DMS 273 (cell line): ENCODE data around the gene TBC1D19.
"Not testable (repeated sequence)": the region's sequence is repeated elsewhere in the genome, so short reads cannot be mapped to it uniquely, and the experiment has no call there.

Experiments
- DNase-seq: peaks from one replicate; lab custom pipeline; 2025; ENCODE audit not compliant: unreplicated experiment; lab: John Stamatoyannopoulos, UW

TBC1D19 gene, protein sequence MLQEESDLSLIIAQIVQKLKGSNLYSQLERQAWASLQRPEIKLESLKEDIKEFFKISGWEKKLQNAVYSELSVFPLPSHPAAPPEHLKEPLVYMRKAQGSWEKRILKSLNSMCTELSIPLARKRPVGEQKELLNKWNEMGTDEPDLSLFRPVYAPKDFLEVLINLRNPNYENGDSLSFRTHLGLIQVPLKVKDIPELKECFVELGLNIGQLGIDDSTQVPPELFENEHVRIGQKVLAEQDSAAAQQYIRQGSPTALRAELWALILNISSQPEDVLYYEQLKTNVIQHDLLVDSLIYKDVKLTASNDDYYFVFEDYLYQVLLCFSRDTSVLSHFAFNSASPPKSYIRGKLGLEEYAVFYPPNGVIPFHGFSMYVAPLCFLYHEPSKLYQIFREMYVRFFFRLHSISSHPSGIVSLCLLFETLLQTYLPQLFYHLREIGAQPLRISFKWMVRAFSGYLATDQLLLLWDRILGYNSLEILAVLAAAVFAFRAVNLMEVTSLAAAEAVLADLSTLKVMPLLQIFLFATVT

DNA sequence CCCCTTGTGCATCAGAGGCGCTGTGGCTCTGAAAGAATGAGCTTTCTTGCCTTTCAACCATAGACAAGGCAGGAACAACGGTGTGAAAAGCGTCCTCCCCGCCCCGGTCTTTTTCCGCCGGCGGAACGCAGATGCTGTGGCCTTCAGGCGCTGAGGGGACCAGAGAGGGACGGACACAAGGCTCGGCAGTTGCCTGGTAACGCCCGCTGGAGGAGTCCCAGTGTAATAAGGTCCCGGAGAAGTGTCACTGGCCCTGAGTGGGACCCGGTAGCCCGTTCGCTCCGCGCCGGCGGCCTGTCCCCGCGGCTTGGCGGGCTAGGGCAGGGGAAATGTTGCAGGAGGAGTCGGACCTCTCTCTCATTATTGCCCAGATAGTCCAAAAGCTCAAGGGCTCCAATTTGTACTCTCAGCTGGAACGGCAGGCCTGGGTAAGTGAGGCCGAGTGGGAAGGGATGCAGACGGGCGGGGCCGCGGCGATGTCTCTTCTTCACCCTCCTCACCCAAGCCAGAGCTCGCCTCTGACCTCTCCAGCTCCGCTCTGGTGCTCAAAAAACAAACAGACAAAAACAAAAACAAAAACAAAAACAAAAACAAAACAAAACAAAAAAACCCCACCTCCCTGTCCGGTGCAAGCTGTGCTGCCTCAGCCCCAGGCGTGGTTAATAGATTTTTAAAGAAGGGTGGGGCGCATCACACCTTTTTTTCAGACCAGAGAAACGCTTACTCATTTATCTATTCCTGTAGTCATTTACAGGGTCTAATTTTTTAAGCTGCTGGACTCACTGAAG, at the start of gene TBC1D19:
TSS of gene TBC1D19 (plus strand) at position 220 of the 788 bp plus-strand sequence. CDS start at position 330, 110 bp downstream.
- DNase-seq = peak; percentile 91

DNA sequence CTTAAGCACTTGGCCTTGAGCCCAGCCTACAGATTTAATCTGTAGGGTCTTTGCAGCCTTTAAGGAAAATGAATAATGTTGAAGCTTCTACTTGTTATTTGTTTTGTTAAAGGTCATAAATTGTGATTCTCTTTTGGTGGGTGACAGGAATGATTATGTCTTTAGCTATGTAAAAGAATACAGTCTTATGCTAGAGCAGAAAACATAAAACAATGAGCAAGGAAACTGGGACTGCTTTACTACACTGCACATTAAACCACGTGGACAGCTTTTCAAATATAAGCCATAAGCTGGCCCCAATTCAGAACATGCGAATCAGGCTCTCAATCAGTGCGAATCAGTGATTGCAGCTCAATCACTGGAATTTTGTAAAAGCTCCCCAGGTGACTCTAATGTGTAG, 40.9 kb upstream of the TBC1D19 start:
- DNase-seq = no peak

DNA sequence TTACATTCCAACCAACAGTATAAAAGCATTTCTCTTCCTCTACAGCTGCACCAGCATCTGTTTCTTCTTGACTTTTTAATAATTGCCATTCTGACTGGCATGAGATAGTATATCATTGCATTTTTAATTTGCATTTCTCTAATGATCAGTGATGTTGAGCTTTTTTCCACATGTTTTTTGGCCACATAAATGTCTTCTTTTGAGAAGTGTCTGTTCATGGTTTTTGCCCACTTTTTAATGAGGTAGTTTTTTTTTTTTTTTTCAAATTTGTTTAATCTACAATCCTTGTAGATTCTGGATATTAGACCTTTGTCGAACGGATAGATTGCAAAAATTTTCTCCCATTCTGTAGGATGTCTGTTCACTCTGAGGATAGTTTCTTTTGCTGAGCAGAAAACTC, 39.5 kb upstream of the TBC1D19 start:
- no peak for DNase-seq

DNA sequence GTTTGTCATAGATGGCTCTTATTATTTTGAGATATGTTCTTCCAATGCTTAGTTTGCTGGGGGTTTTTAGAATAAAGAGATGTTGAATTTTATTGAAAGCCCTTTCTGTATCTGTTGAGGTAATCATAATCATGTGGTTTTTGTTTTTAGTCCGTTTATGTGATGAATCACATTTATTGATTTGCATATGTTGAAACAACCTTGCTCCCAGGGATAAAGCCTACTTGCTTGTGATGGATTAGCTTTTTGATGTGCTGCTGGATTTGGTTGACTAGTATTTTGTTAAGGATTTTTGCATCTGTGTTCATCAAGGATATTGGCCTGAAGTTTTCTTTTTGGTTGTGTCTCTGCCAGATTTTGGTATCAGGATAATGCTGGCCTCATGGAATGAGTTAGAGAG, 35.5 kb upstream of the TBC1D19 start:
- DNase-seq = not testable (repeated sequence)

DNA sequence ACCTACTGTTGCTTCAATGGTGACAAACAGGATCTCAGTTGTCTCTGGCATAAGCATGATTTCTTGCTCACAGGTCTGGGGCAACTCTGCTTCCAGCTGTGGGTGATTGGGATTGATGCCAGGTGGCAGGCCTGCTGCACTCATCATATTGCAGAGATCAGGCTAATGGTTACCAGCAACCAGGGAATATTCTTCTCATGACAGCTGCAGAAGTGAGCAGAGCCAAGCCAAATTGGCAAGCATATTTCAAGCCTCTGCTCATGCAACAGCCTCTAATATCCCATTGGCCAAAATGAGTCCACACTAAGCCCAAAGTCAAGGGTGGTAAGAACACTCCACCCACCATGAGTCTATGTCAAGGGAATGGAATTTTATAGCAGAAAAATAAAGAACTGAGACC, 26.7 kb upstream of the TBC1D19 start:
- DNase-seq = peak; percentile 80

DNA sequence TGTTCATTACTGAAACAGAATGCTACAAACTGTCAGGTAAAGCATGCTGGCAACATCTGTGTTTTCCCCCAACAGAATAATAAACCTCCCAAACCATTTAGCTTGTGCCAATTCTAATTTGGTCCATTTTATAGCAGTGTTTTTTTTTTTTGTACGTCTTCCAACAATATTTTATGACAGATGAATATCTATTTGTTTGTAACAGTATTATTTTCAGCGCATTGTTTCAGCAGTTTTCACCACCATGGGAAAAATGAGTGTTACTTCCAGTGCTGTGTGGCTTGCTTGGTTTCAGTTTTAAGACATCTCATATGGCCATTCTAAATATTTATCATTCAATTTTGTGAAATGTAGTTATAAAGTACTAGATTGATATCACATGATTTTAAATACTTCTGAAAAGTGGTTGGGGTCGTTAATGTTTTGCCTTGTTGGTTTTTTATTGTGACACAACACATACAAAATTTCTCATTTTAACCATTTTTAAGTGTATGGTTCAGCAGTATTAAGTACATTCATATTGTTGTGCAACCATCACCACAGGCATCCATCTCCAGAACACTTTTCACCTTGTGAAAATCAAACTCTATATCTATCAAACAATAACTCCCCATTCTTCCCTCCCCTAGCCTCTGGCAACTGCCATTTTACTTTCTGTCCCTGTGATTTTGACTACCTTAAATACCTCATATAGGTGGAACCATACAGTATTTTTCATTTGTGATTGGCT, 25.6 kb upstream of the TBC1D19 start:
- peak; percentile 25 for DNase-seq

DNA sequence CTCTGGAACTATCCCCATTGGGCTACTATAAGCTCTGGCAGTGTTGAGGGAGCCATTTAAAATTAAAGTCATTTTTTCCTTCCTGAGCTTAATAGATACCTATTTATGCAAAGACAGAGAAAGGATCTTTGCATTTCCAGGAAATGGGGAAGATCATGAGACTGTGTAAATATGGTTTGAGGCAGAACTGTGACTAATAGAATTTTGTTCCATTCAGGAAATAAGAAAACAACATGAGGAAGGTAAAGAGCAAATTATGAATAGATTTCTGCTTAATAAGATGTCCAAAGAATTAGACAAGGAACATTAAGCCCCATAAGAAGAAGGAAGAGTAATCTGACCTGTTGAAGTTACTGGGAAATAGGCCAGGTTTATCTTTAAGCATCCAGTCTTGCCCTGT, 17.8 kb upstream of the TBC1D19 start:
- DNase-seq = no peak

DNA sequence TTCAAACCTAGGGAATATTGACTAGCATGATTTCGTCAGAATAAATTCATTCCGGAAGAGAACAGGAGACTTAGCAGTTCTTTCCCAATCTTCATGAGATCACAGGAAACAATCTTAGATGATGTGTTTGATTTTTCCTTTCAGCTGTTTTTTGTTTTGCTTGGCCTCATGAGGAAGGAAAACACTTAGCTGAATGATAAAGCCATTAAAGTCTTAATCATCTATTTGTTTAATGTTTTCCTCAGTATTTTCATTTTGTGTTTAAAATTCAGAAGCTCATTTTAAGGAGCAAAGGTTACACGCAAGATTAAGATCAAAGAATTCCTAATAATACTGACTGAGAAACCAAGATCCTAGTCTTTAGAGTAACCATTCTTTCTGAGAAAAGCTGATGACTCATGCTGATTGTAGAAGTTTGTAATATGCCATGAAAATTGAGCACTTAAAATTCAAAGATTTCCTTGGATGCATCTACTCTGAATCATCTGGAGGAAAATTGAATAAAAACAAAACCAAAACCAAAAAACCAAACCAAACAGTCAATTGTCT, 15.4 kb upstream of the TBC1D19 start:
- DNase-seq = no peak

DNA sequence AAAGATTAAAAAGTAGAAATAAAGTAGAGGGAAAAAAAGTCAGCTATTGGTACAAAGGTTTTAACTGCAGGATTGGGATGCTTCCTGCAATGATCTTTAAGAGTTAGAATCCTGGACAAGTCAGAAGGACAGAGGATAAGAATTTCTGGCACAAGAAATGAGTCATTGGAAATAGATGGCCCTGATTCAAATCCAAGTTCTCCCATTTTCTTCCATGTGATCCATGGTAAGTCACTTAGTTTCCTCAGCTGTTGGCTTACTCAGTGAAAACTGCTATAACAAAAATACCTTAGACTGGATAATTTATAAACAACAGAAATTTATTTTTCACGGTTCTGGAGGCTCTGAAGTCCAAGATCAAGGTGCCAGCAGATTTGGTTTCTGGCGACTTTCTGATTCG, 13.3 kb upstream of the TBC1D19 start:
- no peak for DNase-seq

DNA sequence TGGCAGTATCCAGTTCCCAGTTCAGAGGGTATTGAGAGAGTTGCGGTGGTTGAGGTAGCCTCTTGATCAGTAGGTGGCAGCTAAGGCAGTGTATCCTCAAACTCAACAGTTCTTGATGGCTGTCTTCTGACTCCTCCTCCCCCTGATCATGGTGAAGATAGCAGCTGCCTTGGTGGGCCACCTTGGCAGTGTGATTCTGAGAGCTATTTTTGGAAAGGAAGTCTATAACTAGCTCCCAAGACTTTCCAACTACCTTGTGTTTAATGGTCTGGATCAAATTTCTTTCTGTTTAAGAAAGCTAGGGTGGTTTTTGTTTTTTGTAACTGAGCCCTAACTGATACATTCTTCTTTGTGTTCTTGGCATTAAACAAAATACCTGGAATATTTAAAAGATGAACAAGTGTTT, 10.5 kb upstream of the TBC1D19 start:
- no peak for DNase-seq

DNA sequence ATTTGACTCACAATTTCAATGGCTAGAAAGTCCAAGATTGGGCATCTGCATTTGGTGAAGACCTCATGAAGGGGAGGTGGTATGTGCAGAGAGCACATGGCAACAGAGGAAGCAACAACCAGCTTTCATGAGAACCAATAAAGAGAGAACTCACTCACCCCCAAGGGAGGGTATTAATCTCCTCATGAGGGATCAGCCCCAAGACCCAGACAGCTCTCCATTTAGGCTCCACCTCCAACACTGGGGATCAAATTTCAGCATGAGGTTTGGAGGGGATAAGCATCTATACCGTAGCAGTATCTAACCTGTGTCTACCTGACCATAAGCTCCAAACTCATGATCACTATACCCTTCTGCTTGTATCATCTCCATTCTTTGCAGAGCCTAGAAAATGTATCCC, 9.3 kb upstream of the TBC1D19 start:
- DNase-seq = peak; percentile 1

DNA sequence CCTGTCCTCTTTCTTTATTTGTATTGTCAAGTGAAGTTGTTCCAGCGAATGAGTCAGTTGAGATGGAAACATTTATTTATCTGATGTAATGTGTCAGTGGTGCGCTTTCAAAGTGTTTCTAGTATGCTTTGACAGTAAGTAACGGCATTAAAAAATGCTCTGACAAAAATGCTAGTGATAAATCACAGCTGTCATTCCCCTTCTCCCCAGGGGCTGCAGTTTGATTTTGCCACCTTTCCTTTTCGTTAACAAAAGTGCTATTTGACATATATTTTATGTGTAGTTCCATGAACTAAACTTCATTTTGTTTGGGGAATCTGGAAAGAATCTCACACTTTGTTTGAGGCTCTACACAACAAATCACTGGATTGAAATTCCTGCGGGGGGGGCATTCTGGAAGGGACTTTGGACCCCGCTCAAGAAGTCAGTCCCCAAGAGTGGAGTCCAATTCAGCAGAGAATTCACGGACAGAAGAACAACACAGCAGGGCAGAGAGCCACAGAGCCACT, 7.6 kb upstream of the TBC1D19 start:
- DNase-seq = no peak

DNA sequence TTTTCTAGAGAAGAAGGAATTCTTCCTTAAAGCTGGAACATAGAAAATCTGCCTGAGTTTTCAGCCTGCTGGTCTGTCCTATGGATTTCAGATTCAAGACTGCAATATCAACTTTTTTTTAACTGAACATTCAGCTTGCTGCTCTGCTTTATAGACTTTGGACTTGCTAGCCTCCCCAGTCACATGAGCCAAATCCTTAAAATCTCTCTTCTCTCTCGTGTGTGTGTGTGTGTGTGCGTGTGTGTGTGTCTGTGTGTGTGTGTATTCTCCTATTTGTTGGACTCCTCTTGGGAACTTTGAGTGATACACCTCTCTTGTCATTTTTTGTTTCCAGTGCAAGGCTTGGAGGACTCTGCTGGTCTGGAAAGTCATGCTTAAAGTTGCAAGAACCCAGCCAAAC, 6.8 kb upstream of the TBC1D19 start:
- DNase-seq = no peak

DNA sequence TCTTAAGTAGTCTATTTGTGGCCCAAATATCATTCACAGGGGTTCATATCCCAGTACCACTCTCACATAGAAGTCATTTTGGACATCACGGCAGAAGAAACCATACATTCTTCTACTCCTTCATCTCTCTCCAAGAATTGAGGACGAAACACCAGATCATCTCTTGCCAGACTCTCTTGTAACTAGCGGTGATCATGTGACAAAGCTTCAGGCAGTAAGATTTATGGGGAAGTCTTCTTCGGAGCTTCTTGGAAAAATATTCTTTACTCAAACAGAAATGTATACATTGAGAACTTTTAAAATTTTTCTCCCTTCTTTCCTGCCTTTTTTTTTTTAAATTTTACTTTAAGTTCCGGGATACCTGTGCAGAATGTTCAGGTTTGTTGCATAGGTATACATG, 4.7 kb upstream of the TBC1D19 start:
- no peak for DNase-seq

DNA sequence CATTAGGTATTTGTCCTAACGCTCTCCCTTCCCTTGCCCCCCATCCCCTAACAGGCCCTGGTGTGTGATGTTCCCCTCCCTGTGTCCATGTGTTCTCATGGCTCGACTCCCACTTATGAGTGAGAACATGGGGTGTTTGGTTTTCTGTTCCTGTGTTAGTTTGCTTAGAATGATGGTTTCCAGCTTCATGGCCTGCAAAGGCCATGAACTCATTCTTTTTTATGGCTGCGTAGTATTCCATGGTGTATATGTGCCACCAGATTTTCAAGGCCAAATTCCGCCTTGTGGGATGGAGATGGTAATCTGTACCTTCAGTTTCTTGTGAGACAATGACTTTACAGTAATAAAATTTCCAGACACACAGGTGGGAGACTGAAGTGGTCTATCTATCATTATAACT, 2.5 kb upstream of the TBC1D19 start:
- DNase-seq = not testable (repeated sequence)

DNA sequence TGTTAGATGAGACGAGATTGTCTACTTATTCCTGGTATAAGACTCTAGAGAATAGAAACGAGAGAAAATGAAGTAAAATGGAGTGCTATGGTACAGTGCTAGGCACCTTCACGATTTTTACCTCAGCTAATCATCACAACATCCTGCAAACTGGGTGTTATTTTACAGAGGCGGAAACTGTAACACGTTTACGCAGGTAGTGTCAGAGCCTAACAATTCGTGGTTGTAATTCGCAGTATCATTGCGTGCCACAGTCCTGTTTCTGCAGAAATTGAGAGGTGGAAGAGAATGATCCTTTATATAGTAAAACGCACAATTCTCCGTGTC, 383 bp upstream of the TBC1D19 start:
- no peak for DNase-seq

DNA sequence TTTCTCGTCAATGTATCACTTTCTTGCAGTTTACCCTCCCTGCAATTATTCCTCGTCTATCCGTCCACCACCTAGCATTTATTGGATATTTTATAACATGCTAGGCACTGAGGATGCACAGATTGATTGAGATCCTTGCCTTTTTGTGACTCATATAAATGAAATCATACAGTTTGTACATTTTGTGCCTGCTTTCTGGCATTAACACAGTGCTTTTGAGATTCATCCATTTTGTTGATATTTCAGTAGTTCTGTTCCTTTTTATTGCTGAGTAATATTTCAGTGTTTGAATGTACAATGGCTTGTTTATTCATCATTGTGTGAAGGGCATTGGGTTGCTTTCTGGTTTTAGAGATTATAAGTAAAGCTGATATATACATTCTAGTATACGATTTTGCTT, 841 bp downstream of the TBC1D19 start:
- DNase-seq = no peak

DNA sequence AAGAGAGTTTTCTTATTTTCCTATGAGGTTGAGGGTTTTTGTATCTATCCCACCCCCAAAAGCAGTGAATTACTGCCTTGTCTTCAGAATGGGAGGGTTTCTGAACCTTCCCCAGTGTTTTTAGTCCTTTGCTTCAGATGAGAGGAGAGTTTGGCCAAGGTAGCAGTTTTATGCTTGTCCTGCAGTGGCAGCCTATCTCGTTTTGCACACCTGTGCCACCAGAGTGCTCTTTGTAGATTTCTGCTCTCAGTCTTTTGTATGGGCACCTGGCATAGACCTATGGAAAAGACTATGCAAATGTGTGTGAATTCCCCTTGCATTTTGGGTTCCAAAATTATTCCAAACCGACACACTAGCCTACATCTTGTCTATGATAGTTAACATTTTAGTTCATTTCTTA, 5.8 kb downstream of the TBC1D19 start:
- no peak for DNase-seq

DNA sequence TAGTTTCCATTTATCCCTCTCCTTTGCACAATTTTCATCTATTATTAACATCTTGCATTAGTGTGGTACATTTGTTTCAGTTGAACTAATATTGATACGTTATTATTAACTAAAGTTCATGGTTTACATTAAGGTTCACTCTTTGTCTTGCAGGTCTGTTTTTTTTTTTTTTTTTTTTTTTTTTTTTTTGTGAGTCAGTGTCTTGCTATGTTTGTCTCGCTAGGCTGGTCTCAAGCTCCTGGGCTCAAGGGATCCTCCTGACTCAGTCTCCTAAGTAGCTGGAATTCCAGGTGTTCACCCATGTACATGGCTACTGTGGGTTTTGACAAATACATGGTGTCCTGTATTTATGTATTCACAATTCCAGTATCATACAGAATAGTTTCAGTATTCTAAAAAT, 6.8 kb downstream of the TBC1D19 start:
- DNase-seq = no peak

DNA sequence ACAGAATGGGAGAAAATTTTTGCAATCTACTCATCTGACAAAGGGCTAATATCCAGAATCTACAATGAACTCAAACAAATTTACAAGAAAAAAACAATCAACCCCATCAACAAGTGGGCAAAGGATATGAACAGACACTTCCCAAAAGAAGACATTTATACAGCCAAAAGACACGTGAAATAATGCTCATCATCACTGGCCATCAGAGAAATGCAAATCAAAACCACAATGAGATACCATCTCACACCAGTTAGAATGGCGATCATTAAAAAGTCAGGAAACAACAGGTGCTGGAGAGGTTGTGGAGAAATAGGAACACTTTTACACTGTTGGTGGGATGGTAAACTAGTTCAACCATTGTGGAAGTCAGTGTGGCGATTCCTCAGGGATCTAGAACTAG, 9.7 kb downstream of the TBC1D19 start:
- DNase-seq = not testable (repeated sequence)

DNA sequence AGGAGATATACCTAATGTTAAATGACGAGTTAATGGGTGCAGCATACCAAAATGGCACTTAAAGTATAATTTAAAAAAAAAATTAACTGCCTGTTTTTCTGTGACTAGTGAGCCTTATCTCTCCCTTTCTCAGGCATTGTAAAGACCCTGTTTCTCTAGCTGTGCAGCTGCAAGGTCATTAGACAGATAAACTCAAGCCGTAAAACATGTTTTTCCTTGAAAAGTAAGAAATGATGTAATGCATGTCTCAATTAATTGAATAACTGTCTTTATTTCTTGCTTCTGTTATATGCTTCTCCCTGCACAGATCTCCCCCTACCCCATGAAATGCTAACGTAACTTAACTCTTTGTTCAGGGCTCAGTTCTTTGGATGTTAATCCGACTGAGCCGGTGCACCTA, 10.5 kb downstream of the TBC1D19 start:
- no peak for DNase-seq
